Common myeloid progenitor, CD34-positive (primary cell): Measurements from ENCODE around the gene PLD5.
A peak's percentile ranks its signal among the peaks of the same experiment; 100 is the strongest.

ENCODE experiments used
- CTCF ChIA-PET: fragments of 350-600 bp; sonication (Branson Sonifier 250); formaldehyde crosslinking; loops from one replicate; lab custom pipeline; 2021; ENCODE audit warnings: antibody characterized with exemption; lab: Charles Lee
- POLR2A ChIA-PET: fragments of 350-600 bp; sonication (Branson Sonifier 250); formaldehyde crosslinking; loops from one replicate; lab custom pipeline; 2021; ENCODE audit warnings: antibody characterized with exemption; lab: Charles Lee
- DNase-seq, 3 donors: peaks; one replicate each; pipeline versions ENCODE4 v3.0.0 to v3.0.0-alpha.2; 2013
- H3K27ac ChIP-seq, 2 experiments: 1 replicate in 1 of 2; 2 replicates in 1 of 2; pipeline ENCODE4 v1.7.0; 2013; ENCODE audit warnings: inconsistent platforms in 2 of 2, low read length in 2 of 2, mild to moderate bottlenecking in 2 of 2, low read depth in 1 of 2, moderate library complexity in 1 of 2; ENCODE audit not compliant: severe bottlenecking in 2 of 2, insufficient read depth in 1 of 2, poor library complexity in 1 of 2
- H3K27me3 ChIP-seq, 5 experiments: replicated peaks in 2 of 5; 1 replicate in 3 of 5; 2 replicates in 2 of 5; pipeline versions ENCODE4 v1.6.1 to v1.7.0; 2013; ENCODE audit warnings: low read length in 4 of 5, mild to moderate bottlenecking in 2 of 5, moderate library complexity in 2 of 5, inconsistent platforms in 1 of 5; ENCODE audit not compliant: insufficient read depth in 5 of 5, control insufficient read depth in 4 of 5
- H3K36me3 ChIP-seq, 4 experiments: 1 replicate in 2 of 4; 2 replicates in 2 of 4; pipeline versions ENCODE4 v1.6.1 to v1.7.0; 2013; ENCODE audit warnings: low read length in 3 of 4, control low read depth in 1 of 4, mild to moderate bottlenecking in 1 of 4; ENCODE audit not compliant: control insufficient read depth in 4 of 4, insufficient read depth in 4 of 4
- H3K4me1 ChIP-seq, 4 experiments: 1 replicate in 3 of 4; 2 replicates in 1 of 4; pipeline versions ENCODE4 v1.6.1 to v1.7.1; 2013; ENCODE audit warnings: low read length in 3 of 4, mild to moderate bottlenecking in 3 of 4, control low read depth in 1 of 4, inconsistent platforms in 1 of 4, moderate library complexity in 1 of 4; ENCODE audit not compliant: control insufficient read depth in 4 of 4, insufficient read depth in 4 of 4; ENCODE audit errors: control extremely low read depth in 1 of 4
- H3K4me3 ChIP-seq, 7 experiments: 1 replicate in 4 of 7; 2 replicates in 3 of 7; pipeline versions ENCODE4 v1.5.1 to v1.7.0; 2013; ENCODE audit warnings: mild to moderate bottlenecking in 7 of 7, low read length in 6 of 7, moderate library complexity in 6 of 7, inconsistent platforms in 2 of 7, low read depth in 2 of 7, control low read depth in 1 of 7; ENCODE audit not compliant: insufficient read depth in 4 of 7, control insufficient read depth in 1 of 7; ENCODE audit errors: extremely low read depth in 1 of 7
- H3K9me3 ChIP-seq, 5 experiments: 1 replicate in 4 of 5; 2 replicates in 1 of 5; pipeline versions ENCODE4 v1.6.1 to v1.7.1; 2013; ENCODE audit warnings: low read length in 4 of 5, mild to moderate bottlenecking in 2 of 5, inconsistent platforms in 1 of 5, low read depth in 1 of 5, moderate library complexity in 1 of 5; ENCODE audit not compliant: control insufficient read depth in 4 of 5, insufficient read depth in 2 of 5; ENCODE audit errors: control extremely low read depth in 1 of 5
- WGBS: methylation state at CpG from one replicate; pipeline ENCODE4 v1.1.5; 2013; ENCODE audit not compliant: insufficient coverage; 5-methylcytosine and 5-hydroxymethylcytosine counted together

The PLD5 gene

DNA sequence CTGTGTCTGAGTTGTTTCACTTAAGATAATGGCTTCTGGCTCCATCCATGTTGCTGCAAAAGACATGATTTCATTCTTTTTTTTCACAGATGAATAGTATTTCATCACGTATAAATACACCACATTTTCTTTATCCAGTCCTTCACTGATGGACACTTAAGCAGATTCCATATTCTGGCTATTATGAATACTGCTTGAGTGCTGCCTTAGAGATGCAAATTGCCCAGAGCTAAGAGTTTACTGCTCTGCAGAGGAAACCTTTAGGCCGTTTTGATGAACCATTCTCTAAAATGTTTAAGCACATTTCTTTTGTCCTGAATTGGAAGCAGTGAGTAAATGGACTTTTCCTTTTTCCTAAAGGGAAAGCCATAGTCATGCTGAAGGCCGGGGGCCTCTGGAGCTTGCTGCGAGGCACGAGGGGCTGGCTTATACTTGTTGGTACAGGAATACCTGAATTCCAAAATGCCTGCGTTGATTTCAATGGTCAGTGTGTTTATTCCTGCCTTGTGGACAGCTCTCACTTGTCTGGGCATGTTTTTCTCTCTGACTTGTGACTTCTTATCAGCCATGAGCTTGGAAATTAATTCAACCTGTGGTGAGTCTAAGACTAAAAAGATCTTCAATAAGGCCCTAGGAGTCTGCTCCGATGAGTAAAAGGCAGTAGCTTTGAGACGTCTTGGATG is 324.6 kb downstream of the PLD5 start:
- no peak for DNase-seq
- Histone ChIP-seq H3K4me1 (no peaks in the 10 kb centered on the region), H3K4me3 (no peak overlapping the region), H3K27ac (no peak overlapping the region), H3K27me3 (no peaks in the 10 kb centered on the region), H3K36me3 (no peaks in the 10 kb centered on the region), H3K9me3 (no peaks in the 10 kb centered on the region)
- POLR2A ChIA-PET: no interaction called here
- 98% methylated on average over 7 of the region's 8 CpGs for WGBS
- CTCF ChIA-PET: no interaction called here

GRCh38 chr1:242197907-242198820 is 326.3 kb downstream of the PLD5 start:
- ChIA-PET CTCF (no interaction called here), POLR2A (no interaction called here)
- Histone ChIP-seq H3K36me3 (no peaks in the 10 kb centered on the region), H3K9me3 (no peaks in the 10 kb centered on the region), H3K4me1 (no peaks in the 10 kb centered on the region), H3K4me3 (no peak overlapping the region), H3K27ac (no peak overlapping the region), H3K27me3 (no peaks in the 10 kb centered on the region)
- no peak for DNase-seq
- WGBS: 96% methylated on average over 8 of the region's 9 CpGs

DNA sequence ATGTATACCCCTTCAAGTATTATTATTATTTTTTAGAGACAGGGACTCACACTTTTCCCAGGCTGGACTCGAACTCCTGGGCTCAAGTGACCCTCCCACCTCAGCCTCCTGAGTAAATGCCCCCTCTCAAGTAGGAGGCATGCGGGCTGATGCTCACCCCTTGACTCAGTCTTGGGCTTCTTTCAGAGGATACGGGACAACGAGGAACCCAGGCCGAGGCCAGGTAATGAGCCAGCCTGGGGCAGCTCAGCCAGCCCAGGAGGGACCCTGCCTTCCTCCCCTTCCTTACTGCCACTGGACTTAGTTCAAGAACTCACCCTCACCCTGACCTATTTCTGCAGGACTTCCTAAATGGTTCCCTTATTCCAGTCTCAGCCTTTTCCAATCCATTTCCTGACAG is 327.6 kb downstream of the PLD5 start:
- 94% methylated on average over 5 of the region's 5 CpGs for WGBS
- Histone ChIP-seq H3K4me1 (no peaks in the 10 kb centered on the region), H3K27ac (no peak overlapping the region), H3K4me3 (no peak overlapping the region), H3K9me3 (no peaks in the 10 kb centered on the region), H3K36me3 (no peaks in the 10 kb centered on the region), H3K27me3 (no peaks in the 10 kb centered on the region)
- no peak for DNase-seq
- ChIA-PET CTCF (interaction anchor here (0.6 kb wide), 1 partner anchor 1535 kb away, joined by 3 read pairs; no protein-coding TSS in a partner anchor), POLR2A (no interaction called here)

- no peak for DNase-seq
- no peaks in the 10 kb centered on the region for H3K4me1 ChIP-seq
- ChIA-PET CTCF (no interaction called here), POLR2A (no interaction called here)
- H3K4me3 ChIP-seq: no peak overlapping the region
- no peaks in the 10 kb centered on the region for H3K36me3 ChIP-seq
- H3K9me3 ChIP-seq: no peaks in the 10 kb centered on the region
- H3K27me3 ChIP-seq: no peaks in the 10 kb centered on the region
- 90% methylated on average over 5 of the region's 7 CpGs for WGBS
- H3K27ac ChIP-seq: no peak overlapping the region
These were observed 328.4 kb downstream of the PLD5 start for GRCh38 chr1:242196101-242196500.

GRCh38 chr1:242189591-242189990 is 334.9 kb downstream of the PLD5 start:
- no peaks in the 10 kb centered on the region for H3K9me3 ChIP-seq
- whole genome bisulfite sequencing: 67% methylated on average over 1 of the region's 2 CpGs
- POLR2A ChIA-PET: no interaction called here

DNA sequence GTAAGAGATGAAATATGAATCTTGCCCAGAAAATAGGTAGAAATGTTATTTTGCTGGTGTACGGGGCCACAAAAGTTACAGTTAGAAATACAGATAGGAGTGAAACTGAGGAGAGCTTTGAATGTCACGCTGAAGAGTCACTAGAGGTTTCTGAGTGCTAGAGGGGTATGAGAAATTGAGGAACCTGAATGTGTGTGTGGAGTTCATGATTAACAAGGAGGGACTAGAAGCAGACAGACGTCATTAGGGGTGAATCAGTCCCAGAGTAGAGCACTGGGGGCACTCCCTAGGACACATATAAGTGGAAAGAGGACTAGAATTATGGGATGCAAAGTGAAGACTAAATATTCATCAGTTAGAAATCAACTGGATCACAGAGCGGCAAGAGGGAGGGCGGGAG is 336.7 kb downstream of the PLD5 start:
- Histone ChIP-seq H3K36me3 (no peaks in the 10 kb centered on the region), H3K9me3 (no peaks in the 10 kb centered on the region), H3K4me3 (no peak overlapping the region), H3K4me1 (peaks cover 0 to 3% (median 0%) of the 10 kb centered on the region in 4 experiments), H3K27ac (no peak overlapping the region), H3K27me3 (no peaks in the 10 kb centered on the region)
- DNase-seq: peak in 2 of 3 donors; percentile 3 to 5
- ChIA-PET CTCF (interaction anchor here (0.6 kb wide), 1 partner anchor 23 kb away, joined by 3 read pairs; no protein-coding TSS in a partner anchor), POLR2A (no interaction called here)
- 81% methylated on average over 5 of the region's 5 CpGs for whole genome bisulfite sequencing

More at GRCh38 chr1:242189591-242189990, 334.9 kb downstream of the PLD5 start:
- CTCF ChIA-PET: no interaction called here
- H3K4me3 ChIP-seq: no peak overlapping the region
- DNase-seq: no peak
- no peaks in the 10 kb centered on the region for H3K27me3 ChIP-seq
- H3K36me3 ChIP-seq: no peaks in the 10 kb centered on the region
- H3K4me1 ChIP-seq: peaks cover 0 to 3% (median 0%) of the 10 kb centered on the region in 4 experiments
- no peak overlapping the region for H3K27ac ChIP-seq

GRCh38 chr1:242187171-242187570 is 337.3 kb downstream of the PLD5 start:
- Histone ChIP-seq H3K36me3 (no peaks in the 10 kb centered on the region), H3K4me3 (no peak overlapping the region), H3K9me3 (no peaks in the 10 kb centered on the region), H3K27me3 (no peaks in the 10 kb centered on the region), H3K27ac (no peak overlapping the region), H3K4me1 (peaks cover 0 to 3% (median 0%) of the 10 kb centered on the region in 4 experiments)
- CTCF ChIA-PET: no interaction called here
- WGBS: no CpG with 5 or more reads among the region's 1 CpG
- DNase-seq: peak in 2 of 3 donors; percentile 7 to 8
- POLR2A ChIA-PET: no interaction called here
